NCI-H2227 (cell line): ENCODE results near the gene AKAP13.

Experiments
- DNase-seq: peaks from one replicate; lab custom pipeline; 2025; ENCODE audit not compliant: unreplicated experiment; lab: John Stamatoyannopoulos, UW

AKAP13 gene

DNA sequence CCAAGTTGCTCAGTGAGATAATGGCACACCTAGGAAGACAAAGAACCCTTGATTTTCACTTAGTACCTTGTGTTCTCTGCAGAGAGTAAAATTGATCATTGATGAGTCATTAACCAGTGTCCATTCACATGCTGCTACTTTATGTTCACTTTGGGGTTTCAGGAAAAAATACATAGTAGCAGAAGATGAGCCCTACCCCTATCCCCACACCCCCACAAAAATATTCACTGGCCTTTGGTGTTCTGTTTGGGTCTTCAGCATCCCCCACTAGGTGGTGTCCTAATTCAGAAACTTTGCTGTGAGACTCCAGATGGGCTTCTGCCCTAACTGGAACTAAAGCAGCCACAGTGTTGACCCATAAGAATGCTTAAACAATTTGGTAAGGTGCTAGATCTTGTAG, 235.5 kb downstream of the AKAP13 start:
- DNase-seq: no peak

DNA sequence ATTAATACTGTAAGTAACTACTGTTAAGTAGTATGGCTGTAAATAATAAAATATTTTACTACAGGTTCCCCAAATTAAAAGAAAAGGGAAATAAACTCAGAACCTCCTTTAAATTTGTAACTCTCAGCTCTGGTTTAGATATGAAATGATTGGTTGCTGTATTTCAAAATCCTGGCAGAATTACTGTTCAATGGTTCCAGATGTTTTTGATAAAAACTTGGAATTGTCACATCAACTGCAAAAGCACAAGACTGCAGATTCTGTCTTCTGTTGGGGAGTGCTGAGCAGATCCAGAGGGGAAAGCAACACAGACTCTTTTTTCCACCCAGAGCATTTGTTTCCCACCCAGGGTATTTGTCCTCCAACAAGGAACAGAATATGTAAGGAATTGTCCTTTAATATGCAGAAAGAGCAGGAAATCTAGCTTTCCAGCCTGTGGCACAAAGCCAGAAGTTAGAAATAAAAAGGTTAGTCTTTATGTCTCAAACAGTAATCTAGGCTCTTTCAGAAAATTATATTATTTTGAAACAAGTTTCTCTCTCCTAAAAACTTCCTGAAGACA, 236.2 kb downstream of the AKAP13 start:
- no peak for DNase-seq

DNA sequence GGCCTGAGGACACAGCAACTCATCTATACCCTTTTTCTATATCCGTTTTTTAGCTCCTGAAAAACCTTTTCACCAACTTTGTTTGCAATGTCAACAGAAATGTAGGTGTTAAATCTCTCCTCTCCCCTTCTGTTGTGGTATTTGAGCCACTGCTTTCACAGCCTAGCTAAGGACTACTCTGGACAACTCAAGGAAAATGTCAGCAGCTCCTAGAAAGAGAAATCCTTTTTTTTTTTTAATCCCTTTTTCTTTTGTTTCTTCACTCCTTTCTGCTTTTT, 237.8 kb downstream of the AKAP13 start:
- DNase-seq: no peak

DNA sequence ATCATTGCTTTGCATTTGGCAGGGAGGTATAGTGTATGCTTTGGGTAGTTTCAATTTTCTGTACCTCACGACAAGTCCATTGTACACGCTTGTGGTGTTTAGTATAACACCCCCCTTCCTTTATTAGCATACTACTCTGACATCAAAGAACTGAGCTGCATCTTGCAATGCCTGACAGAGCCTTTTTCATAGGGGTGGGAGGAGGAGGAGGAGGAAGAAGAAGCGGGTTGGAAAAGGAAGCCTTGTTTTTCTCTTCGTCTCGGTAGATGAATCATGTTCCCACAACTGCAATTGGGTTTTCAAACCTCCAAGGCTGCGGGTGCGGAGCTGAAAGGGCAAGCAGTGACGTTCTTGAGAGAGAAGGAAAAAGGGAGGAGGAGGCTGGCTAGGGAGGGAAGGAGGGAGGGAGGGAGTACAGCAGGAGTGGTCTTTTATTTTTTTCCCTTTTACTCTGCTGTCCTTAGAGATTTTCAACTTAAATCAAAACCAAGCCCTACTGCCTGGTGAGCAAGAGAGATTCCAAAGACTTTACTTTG, 238.6 kb downstream of the AKAP13 start:
- peak; percentile 14 for DNase-seq

DNA sequence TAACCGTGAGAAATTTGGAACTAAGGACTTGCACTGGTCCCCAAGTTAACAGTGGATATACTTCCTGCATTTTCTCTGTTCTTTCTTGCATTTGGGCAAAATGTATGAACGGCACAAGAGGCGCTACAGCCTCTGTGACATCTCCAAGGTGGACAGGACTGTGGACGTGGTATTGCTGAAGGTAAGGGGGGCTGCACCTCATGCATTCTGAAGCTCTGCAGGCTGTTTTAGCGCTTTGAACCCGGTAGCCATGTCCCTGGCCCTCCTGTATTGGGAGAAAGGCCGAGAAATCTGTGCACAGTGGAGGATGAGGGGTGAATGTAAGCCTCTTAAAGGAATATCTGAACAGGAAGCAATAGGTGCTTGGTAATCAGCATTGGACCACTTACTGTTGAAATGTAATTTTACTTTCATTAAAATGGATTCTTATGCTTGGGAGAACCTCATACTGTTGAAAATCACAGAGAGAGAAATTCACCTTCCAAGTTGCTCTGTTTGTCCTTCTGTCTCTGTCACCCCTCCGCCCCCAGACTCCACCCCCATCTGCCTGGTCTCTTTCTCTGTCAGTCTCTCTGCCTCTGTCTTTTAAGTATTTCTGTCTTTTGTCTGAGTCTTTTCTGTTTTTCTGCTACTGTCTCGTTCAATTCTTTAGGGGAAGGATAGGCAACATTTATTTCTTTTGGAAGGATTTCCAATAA, 239.7 kb downstream of the AKAP13 start:
- DNase-seq: no peak

DNA sequence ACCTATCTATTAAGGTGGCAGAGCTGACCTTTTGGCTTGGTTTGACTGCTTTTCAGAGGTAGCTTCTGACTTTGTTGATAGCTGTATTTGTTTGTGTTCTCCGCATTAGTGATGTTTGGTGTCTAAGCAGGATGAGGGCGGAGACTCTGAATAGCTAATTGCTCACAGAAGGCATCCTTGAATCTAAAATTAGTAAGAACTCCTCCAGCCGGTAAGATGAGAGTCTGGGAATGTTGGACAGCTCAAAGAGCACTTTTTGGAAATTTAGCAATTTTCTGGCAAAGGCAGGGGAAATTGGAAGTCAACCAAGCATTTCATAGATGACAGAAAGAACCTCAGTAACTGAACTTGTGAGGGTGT, 240.3 kb downstream of the AKAP13 start:
- no peak for DNase-seq

DNA sequence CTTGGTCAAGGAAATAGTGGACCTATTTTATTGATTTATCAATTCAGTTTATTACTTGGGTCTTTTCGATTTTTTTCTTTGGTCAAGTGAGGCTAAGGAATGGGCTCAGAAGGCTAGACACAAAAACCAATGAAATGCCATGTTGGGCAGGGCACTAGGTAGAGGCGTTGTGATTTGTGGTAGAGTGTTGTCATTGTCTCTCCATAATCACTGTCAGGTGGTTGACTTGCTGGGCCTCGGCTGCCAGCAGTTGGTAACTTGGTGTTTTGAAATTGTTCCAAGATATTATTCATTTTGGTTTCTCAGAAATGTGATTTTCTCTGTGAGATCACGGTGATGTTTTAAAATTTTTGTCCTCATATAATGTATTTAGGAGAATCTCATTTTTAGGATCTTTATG, 240.7 kb downstream of the AKAP13 start:
- no peak for DNase-seq

DNA sequence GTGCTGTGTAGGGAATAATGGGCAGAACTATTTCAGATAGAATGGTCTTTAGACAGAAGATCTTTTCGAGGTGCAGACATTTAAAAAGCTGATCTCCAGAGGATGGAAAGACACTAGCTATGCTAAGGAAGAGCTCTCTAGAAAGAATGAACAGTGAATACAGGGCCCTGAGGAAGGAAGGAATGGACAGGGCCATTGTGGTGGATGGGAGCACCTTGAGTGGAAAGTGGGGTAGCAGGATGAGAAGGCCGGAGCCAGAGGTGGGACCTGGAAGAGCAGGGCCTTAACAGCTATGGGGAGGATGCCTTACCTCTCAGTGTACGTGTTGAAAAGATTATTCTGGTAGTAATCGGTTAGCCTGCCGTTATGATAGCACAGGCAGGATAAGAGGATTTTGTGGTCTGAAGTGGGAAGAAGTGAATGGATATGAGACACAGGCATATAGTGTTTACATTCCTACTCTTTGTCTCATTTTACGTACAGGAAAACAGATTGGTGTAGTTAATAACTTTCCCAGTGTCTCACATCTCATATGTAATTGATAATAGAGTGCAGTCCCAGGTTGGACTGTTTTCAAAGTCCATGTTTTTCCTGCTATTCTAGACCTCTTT, 241.9 kb downstream of the AKAP13 start:
- no peak for DNase-seq

DNA sequence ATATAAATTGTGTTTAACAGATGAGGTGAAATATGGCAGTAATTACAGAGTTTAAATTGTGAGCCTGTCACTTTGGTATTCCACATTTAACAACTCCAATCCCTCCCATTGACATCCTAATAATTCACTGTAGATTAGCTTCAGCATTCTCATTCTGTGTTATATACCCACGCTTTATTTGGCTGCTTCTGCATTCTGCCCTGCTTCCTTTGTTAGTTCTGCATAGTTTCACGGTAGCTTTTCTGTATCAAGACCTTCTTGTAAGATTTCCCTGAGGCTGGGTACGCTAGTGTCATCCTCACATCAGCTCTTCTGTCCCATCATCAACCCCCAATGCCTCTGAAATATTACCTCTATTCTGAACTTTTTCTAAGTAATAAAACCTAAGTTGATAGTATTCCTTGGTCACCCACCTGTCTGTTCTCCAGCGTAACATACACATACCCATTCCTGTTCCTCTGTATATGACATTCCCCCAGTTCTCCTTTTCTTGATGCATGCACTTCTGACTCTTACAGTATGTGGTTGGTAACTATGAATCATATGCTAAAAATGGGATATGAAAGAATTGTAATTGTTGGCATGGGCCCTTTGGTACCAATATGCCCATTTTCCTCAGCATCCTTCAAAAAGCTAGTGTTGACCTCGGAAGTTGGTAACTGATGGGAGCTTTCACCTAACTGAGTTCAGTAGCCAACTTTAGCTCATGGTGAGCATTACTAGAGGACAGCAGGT, 243.1 kb downstream of the AKAP13 start:
- no peak for DNase-seq

DNA sequence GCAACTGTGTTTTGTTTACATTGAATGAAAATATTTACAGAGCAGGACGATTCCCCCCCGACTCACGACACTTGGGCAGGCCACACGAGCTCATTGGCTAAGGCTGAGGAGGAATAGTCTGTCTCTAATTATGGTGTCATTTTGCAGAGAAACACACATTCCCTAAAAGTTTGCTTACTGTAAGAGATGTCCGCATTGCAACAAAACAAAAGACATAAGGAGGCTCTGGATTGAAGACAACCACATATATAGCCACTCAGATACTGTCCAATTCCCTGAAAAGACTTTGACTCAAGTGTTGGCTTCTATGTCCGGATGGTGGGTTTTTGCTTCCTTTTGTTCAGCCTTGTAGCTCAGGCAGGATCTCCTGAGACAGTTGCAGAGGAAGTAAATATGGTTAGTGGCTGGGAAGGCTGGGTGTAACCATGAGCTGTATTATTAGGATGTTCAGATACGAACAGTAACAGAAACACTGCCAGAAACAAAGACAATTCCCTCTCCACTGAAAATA, 243.9 kb downstream of the AKAP13 start:
- DNase-seq: no peak

DNA sequence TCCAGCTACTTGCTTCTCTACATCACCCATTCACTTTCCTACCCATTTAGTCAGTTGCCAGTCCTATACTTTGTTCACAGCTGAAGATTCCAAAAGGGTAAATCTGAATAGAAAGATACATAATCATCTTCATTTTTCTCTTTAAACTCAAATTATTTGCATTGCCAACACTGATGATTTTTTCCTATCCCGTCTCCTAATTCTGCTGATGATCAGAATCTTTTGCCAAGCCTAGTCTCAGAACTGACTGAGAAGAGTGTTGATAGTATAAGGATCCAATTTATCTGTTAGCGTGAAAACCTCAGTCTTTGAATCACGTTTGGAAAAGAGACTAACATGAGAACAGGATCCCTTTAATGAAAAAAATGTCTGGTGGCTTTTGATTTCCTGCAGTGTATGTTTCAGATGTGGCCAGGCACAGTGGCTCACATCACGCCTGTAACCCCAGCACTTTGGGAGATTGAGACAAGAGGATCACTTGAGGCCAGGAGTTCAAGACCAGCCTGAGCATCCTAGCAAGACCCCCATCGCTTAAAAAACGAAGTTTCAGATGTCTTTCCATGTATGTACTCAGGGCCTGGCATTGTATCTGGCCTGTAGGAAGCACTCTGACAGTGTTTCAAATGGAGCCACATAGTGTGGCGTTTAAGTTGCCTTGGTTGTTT, 244.9 kb downstream of the AKAP13 start:
- DNase-seq: no peak

DNA sequence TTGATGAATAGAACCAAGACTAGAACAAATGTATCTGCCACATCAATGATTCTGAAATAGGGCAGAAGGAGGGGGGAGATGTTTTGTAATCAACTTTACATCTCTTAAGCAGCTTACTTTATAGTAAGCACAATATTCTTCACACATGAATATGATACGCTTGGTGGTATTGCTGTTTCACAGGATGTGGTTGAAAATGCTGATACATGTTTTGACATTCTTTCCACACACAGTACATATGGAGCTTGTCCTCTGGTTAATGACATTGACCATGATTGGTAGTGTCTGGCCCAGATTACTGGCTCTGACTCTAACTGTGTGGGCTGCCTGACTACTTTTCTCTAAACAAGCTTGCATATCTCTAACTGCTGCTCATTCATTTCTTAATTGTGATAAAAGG, 245.5 kb downstream of the AKAP13 start:
- DNase-seq: no peak

DNA sequence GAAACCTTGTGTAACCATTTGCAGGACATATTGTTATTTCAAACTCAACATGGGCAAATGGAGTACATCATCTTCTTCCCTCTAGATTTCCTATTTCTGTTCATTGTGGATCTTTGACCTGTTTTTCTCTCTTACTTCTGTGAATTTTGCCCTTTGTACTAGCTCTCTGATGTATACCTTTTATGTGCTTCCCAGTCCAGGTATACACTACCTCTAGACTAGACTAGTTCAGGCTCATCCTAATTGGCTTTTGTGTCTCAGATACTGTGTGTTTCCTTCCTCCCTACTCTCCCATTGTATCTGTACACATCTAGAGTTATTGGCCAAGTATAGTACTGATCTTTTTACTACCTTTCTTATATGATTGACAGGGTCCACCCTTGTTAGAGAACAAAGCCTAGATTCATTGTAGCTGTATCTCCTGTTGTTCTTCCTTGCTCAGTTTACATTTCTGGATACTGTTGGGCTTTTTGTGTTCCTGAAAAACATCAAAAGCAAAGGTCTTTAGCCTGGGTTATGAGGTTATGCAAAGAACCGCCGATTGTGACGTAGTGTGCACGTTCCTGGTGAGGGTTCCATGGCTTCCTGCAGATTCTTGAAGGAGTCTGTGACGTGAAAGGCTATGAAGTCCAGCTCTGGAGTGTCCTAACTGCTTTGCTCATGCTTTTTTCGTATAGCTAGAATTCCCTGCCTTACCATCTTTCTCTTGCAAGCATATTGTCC, 247.0 kb downstream of the AKAP13 start:
- DNase-seq: no peak

DNA sequence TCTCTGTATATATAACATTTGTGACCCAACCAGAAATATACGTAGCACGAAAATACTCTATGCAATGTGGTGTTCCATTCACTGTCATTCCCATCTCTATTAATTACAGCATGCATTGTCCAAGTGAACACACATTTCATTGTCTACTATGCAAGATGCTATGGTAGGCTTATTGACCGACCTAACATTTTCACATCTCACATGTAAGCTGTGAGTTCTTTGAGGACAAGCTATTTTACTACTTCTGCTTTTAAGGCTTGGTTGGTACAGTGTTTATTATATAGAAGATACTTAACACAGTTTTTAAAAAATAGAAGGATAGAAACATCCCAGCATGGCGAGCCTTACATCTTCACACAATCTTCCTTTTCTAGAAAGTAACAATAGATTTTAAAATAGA, 249.9 kb downstream of the AKAP13 start:
- no peak for DNase-seq

DNA sequence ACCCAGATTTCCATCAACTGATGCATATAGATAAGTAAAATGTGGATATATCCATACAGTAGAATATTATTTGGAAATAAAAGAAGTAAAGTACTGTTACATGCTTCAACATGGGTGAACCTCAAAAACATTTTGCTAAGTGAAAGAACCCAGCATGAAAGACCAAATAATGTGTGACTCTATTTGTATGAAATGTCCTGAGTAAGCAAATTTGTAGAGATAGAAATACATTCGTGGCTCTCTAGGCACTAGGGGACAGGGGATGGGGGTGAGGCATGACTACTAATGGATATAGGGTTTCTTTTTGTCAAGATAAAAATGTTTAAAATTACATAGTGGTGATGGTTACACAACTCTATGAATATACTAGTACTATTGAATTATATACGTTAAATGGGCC, 250.6 kb downstream of the AKAP13 start:
- no peak for DNase-seq

DNA sequence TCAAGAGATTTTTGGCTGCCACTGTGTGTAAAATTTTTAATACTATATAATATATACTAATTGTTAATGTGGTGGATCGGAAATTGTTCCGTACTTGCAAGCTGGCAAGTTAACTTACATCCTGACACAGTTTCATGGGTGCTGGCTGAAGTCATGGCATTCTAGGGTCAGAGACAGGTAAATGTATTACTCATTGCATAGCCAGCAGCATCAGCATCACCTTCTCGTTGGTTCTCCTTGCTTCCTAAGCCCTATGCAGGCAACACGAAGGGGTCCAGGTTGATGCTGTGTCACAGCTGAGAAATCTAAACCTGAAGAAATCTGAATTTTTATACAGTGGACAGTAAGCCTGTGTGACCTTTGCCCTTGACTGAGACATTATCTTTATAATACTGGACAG, 251.6 kb downstream of the AKAP13 start:
- DNase-seq: no peak

DNA sequence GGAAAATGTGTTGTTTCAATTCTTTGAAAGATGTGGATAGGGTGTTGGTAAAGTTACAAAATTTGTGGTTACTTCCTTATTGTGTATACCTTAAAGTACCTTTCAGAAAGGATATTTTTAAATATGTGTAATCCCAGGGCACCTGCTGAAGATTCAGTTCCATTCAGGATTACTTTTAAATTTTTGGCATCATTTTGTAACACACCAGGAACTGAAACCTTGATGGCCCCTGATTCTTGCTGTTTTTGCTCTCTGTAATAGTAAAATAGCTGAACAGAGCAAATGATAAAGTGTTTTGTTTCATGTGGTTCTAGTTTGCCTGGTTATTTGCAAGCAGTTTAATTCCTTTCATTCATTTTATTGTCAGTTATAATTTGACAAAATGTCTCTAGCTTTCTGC, 253.5 kb downstream of the AKAP13 start:
- DNase-seq: no peak

DNA sequence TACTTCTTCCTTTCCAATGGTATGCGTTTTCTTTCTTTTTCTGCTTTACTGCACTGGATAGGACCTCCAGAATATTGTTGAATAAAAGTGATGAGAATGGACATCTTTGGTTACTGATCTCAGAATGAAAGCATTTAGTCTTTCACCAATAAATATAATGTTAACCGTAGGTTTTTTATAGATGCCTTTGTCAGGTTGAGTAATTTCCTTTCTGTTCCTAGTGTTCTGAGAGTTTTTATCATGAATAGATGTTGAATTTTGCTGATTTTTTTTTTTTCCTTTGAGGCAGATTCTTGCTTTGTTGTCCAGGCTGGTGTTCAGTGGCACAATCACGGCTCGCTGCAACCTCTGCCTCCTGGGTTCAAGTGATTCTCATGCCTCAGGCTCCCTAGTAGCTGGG, 255.9 kb downstream of the AKAP13 start:
- no peak for DNase-seq

DNA sequence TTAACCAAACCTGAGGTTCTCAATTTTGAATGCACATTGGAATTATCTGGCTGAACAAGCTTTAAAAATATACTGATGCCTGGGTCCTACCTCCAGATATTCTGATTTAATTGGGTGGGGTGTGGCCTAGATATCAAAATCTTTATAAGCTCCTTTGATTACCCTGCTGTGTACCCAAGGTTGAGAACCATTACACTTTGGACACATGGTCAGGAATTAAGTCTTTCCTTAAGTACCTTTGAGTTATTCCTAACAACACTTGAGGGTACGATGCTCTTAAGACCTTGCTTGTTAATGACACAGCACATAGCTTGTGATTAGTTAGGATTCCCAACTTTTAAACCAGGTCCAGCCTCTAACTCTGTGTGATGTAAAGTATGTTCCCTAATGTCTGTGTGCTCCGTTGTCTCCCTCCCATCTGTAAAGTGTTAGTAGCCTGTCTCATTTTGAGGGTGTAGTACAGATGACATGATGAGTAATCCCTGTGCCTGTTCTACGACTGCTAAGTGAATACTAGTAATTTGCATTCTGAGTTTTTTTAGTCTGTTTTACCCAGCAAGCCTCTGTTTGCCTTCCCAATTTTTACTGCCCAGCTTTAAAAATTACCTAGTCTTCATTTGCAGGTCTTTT, 259.5 kb downstream of the AKAP13 start:
- DNase-seq: no peak

DNA sequence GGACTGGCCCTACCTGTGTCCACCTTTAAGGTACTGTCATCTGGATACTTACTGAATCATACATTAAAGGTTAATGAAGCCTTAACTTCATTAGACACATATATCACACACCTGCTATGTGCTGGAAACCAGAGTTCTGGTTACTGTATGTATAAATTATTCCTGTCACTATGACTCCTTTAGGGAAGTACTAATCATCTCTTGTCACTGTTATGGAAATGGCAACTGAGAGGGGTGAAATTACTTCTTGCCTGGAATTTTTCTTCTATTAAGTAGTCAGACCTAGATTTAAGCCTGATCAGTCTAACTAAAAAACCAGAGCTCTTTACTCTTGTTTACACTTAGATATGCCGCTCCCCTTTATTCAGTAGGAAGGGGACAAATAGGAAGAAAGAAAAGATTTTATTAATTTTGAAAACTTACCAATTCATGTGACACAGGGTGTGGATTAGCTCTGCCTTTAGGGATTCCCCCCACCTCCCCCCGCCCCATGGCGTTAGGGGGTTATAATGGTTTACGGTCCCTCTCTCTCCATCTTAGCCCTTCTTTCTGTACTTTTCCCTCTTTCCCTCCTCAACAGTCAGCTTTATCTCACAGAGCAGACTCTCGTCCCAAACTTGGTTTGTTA, 261.8 kb downstream of the AKAP13 start:
- DNase-seq: no peak
